Measurements from ENCODE around the gene IFNAR1.

IFNAR1 gene

GRCh38 chr21:33327792-33328433 lies 3.1 kb downstream of the IFNAR1 start:
- DNase-seq (ENCODE audit: insufficient read length, low spot score) (no peak), FAIRE-seq (no peak)
- no peak for TF ChIP-seq CTCF (IDR thresholded peaks at IDR 0.05; ENCODE audit: insufficient read depth, missing control alignments)

GRCh38 chr21:33330726-33331125 lies 6.0 kb downstream of the IFNAR1 start:
- FAIRE-seq (no peak), DNase-seq (ENCODE audit: insufficient read length, low spot score) (no peak)
- TF ChIP-seq CTCF (IDR thresholded peaks at IDR 0.05; ENCODE audit: insufficient read depth, missing control alignments), result no peak

- FAIRE-seq, result no peak
- TF ChIP-seq CTCF (IDR thresholded peaks at IDR 0.05; ENCODE audit: insufficient read depth, missing control alignments), result no peak
- DNase-seq (ENCODE audit: insufficient read length, low spot score), result no peak
Observed at GRCh38 chr21:33332143-33332542, 7.4 kb downstream of the IFNAR1 start.

GRCh38 chr21:33334191-33334590 lies 9.4 kb downstream of the IFNAR1 start:
- no peak for TF ChIP-seq CTCF (IDR thresholded peaks at IDR 0.05; ENCODE audit: insufficient read depth, missing control alignments)
- no peak for FAIRE-seq

GRCh38 chr21:33334824-33335223 lies 10.1 kb downstream of the IFNAR1 start:
- DNase-seq (ENCODE audit: insufficient read length, low spot score) (no peak), FAIRE-seq (no peak)
- no peak for TF ChIP-seq CTCF (IDR thresholded peaks at IDR 0.05; ENCODE audit: insufficient read depth, missing control alignments)

More at GRCh38 chr21:33334191-33334590, 9.4 kb downstream of the IFNAR1 start:
- no peak for DNase-seq (ENCODE audit: insufficient read length, low spot score)

- no peak for TF ChIP-seq CTCF (IDR thresholded peaks at IDR 0.05; ENCODE audit: insufficient read depth, missing control alignments)
- DNase-seq (ENCODE audit: insufficient read length, low spot score), result no peak
- no peak for FAIRE-seq
Observed at GRCh38 chr21:33339135-33339534, 14.4 kb downstream of the IFNAR1 start.

GRCh38 chr21:33339918-33340317 lies 15.1 kb downstream of the IFNAR1 start:
- FAIRE-seq (no peak), DNase-seq (ENCODE audit: insufficient read length, low spot score) (no peak)
- TF ChIP-seq CTCF (IDR thresholded peaks at IDR 0.05; ENCODE audit: insufficient read depth, missing control alignments), result no peak

Data from D721Med (cell line).